H9 (cell line): Measurements from ENCODE around the gene CLEC20A. TPM values are rescaled to one million over a fixed set of nuclear protein-coding genes. Genes with fewer than 3 reads are reported as not detected.

Experiments used
- DNase-seq: peaks from one replicate; pipeline ENCODE4 v3.0.0-alpha.2; 2017
- H2AFZ ChIP-seq: one replicate; pipeline ENCODE4 v1.6.1; 2013; ENCODE audit warnings: mild to moderate bottlenecking, low read length, control low read depth, moderate library complexity
- H2AK5ac ChIP-seq: 2 replicates; pipeline ENCODE4 v1.6.1; 2013; ENCODE audit warnings: low read length, control low read depth, mixed read lengths; ENCODE audit not compliant: insufficient read length
- H2BK120ac ChIP-seq: one replicate; pipeline ENCODE4 v1.6.1; 2013; ENCODE audit warnings: low read depth, mild to moderate bottlenecking, low read length, control low read depth, inconsistent platforms; ENCODE audit not compliant: poor library complexity, severe bottlenecking
- H2BK12ac ChIP-seq: 2 replicates; pipeline ENCODE4 v1.6.1; 2013; ENCODE audit warnings: low read length, control low read depth, mixed read lengths, low read depth; ENCODE audit not compliant: insufficient read length
- H2BK15ac ChIP-seq: 2 replicates; pipeline ENCODE4 v1.6.1; 2013; ENCODE audit warnings: low read depth, low read length, control low read depth
- H2BK20ac ChIP-seq: one replicate; pipeline ENCODE4 v1.6.1; 2013; ENCODE audit warnings: low read depth, mild to moderate bottlenecking, low read length, control low read depth, inconsistent platforms; ENCODE audit not compliant: poor library complexity, severe bottlenecking
- H2BK5ac ChIP-seq: 2 replicates; pipeline ENCODE4 v1.6.1; 2013; ENCODE audit warnings: low read length, control low read depth, mixed read lengths; ENCODE audit not compliant: insufficient read length
- H3K14ac ChIP-seq: 2 replicates; pipeline ENCODE4 v1.6.1; 2013; ENCODE audit warnings: low read length, control low read depth; ENCODE audit not compliant: insufficient read depth
- H3K18ac ChIP-seq: 2 replicates; pipeline ENCODE4 v1.6.1; 2013; ENCODE audit warnings: low read depth, mild to moderate bottlenecking, mixed read lengths, low read length, control low read depth; ENCODE audit not compliant: insufficient read length
- H3K23ac ChIP-seq: 2 replicates; pipeline ENCODE4 v1.6.1; 2013; ENCODE audit warnings: low read length, control low read depth, mixed read lengths, low read depth; ENCODE audit not compliant: insufficient read length
- H3K23me2 ChIP-seq: 2 replicates; pipeline ENCODE4 v1.6.1; 2013; ENCODE audit warnings: low read depth, mild to moderate bottlenecking, mixed read lengths, low read length, control low read depth; ENCODE audit not compliant: insufficient read length, poor library complexity, severe bottlenecking
- H3K27ac ChIP-seq: 2 replicates; pipeline ENCODE4 v1.5.1; 2013; ENCODE audit warnings: low read length, control low read depth, mixed read lengths, low read depth; ENCODE audit not compliant: insufficient read length
- H3K27me3 ChIP-seq: 2 replicates; pipeline ENCODE4 v1.6.1; 2013; ENCODE audit warnings: low read length, control low read depth, inconsistent platforms; ENCODE audit not compliant: insufficient read depth
- H3K4ac ChIP-seq: 2 replicates; pipeline ENCODE4 v1.6.1; 2013; ENCODE audit warnings: low read depth, mild to moderate bottlenecking, control low read depth, inconsistent platforms, low read length, moderate library complexity
- H3K4me1 ChIP-seq: 2 replicates; pipeline ENCODE4 v1.6.1; 2013; ENCODE audit warnings: low read length, control low read depth, inconsistent platforms; ENCODE audit not compliant: insufficient read depth
- H3K4me2 ChIP-seq: 2 replicates; pipeline ENCODE4 v1.6.1; 2013; ENCODE audit warnings: low read length, control low read depth, mixed read lengths; ENCODE audit not compliant: insufficient read length, insufficient read depth
- H3K56ac ChIP-seq: 2 replicates; pipeline ENCODE4 v1.6.1; 2013; ENCODE audit warnings: low read depth, mild to moderate bottlenecking, mixed read lengths, low read length, control low read depth; ENCODE audit not compliant: insufficient read length
- H3K79me1 ChIP-seq: 2 replicates; pipeline ENCODE4 v1.6.1; 2013; ENCODE audit warnings: low read depth, mild to moderate bottlenecking, moderate library complexity, low read length, control low read depth, inconsistent platforms; ENCODE audit not compliant: insufficient read depth, poor library complexity, severe bottlenecking
- H3K79me2 ChIP-seq: 2 replicates; pipeline ENCODE4 v1.6.1; 2013; ENCODE audit warnings: low read length, control low read depth, inconsistent platforms; ENCODE audit not compliant: insufficient read depth
- H3K9ac ChIP-seq: 2 replicates; pipeline ENCODE4 v1.6.1; 2013; ENCODE audit warnings: low read length, control low read depth, mixed read lengths; ENCODE audit not compliant: insufficient read length; ENCODE audit errors: extremely low read depth
- H3K9me3 ChIP-seq: one replicate; pipeline ENCODE4 v1.6.1; 2013; ENCODE audit warnings: low read depth, low read length, inconsistent platforms; ENCODE audit not compliant: control insufficient read depth
- H3T11ph ChIP-seq: one replicate; pipeline ENCODE4 v1.6.1; 2013; ENCODE audit warnings: mild to moderate bottlenecking, low read length, control low read depth, inconsistent platforms
- H4K20me1 ChIP-seq: one replicate; pipeline ENCODE4 v1.6.1; 2013; ENCODE audit not compliant: control insufficient read depth, insufficient read length, insufficient read depth
- H4K5ac ChIP-seq: 2 replicates; pipeline ENCODE4 v1.6.1; 2013; ENCODE audit warnings: low read depth, mild to moderate bottlenecking, mixed read lengths, low read length, control low read depth; ENCODE audit not compliant: insufficient read length
- H4K8ac ChIP-seq: replicated peaks from 2 replicates; pipeline ENCODE4 v1.6.1; 2013; ENCODE audit warnings: low read length, control low read depth, mixed read lengths, low read depth; ENCODE audit not compliant: insufficient read length
- H4K91ac ChIP-seq: 2 replicates; pipeline ENCODE4 v1.6.1; 2013; ENCODE audit warnings: low read depth, mild to moderate bottlenecking, moderate library complexity, mixed read lengths, low read length, control low read depth; ENCODE audit not compliant: insufficient read length
- H3K27ac Mint-ChIP-seq, 3 experiments: 2 replicates in 2 of 3; 3 replicates in 1 of 3; pipeline ENCODE4 v1.8.0; 2020 to 2021; ENCODE audit warnings: mixed read lengths in 3 of 3, mild to moderate bottlenecking in 1 of 3, moderate library complexity in 1 of 3
- H3K27me3 Mint-ChIP-seq: 2 replicates; pipeline ENCODE4 v1.8.0; 2021; ENCODE audit warnings: low read depth, mild to moderate bottlenecking, moderate library complexity, mixed read lengths
- H3K36me3 Mint-ChIP-seq, 3 experiments: 2 replicates in 2 of 3; 3 replicates in 1 of 3; pipeline ENCODE4 v1.8.0; 2020 to 2021; ENCODE audit warnings: low read depth in 3 of 3, mixed read lengths in 3 of 3; ENCODE audit not compliant: insufficient read depth in 1 of 3
- H3K4me1 Mint-ChIP-seq, 2 experiments: 2 replicates each; pipeline ENCODE4 v1.8.0; 2020; ENCODE audit warnings: mixed read lengths in 2 of 2
- H3K4me3 Mint-ChIP-seq, 2 experiments: 2 replicates in 1 of 2; 3 replicates in 1 of 2; pipeline ENCODE4 v1.8.0; 2020 to 2021; ENCODE audit warnings: mild to moderate bottlenecking in 2 of 2, mixed read lengths in 2 of 2, moderate library complexity in 1 of 2
- H3K9me3 Mint-ChIP-seq, 2 experiments: 2 replicates in 1 of 2; 3 replicates in 1 of 2; pipeline ENCODE4 v1.8.0; 2020; ENCODE audit warnings: mild to moderate bottlenecking in 2 of 2, mixed read lengths in 2 of 2, moderate library complexity in 1 of 2
- WGBS: extraction: QIAGEN DNeasy Blood & Tissue Kit; methylation state at CpG from one replicate; pipeline ENCODE4 v1.1.7; 2013; ENCODE audit warnings: missing lambda C conversion rate, low lambda C conversion rate, mixed read lengths; ENCODE audit not compliant: insufficient read length; ENCODE audit errors: extremely low coverage; 5-methylcytosine and 5-hydroxymethylcytosine counted together
- total RNA-seq: library from RNA; stranded (reverse); gene quantifications from 2 replicates; pipeline ENCODE4 v1.2.1, GENCODE V29; 2021
- TF ChIP-seq, protein P1 (sequence below): fragments of 200-600 bp; sonication (generic); conservative IDR thresholded peaks from 3 replicates; pipeline ENCODE4 v1.8.0; 2021; ENCODE audit warnings: antibody characterized with exemption, mild to moderate bottlenecking

Gene CLEC20A
- total RNA-seq, 1 experiment from 2014 or later, result not detected

DNA sequence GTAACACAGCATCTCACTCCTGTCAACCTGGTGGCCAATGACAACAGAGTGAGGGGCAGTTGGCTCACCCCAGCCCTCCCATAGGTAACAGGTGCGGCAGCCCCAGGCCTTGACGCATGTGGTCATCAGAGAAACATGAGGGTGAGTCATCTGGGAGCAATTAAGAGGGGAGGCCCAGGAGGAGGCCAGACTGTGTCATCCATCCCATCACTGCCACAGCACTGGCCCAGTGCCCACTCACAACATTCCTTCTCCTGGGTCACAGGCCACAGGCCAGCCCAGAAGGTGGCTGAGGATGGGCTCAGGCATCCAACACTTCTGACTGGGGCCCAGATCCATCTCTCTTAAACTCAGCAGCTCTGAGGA lies 33.3 kb upstream of the CLEC20A start:
- Histone ChIP-seq H3K23ac (no peak overlapping the region), H3T11ph (no peak overlapping the region), H2BK12ac (no peak overlapping the region), H3K27me3 (no peaks in the 10 kb centered on the region), H4K20me1 (no peaks in the 10 kb centered on the region), H3K79me1 (no peaks in the 10 kb centered on the region), H2AK5ac (no peak overlapping the region), H3K27ac (no peak overlapping the region), H4K91ac (no peak overlapping the region), H2AFZ (no peak overlapping the region), H3K23me2 (peaks cover 2% of the 10 kb centered on the region), H2BK15ac (no peak overlapping the region), H3K14ac (no peak overlapping the region), H3K4me1 (no peaks in the 10 kb centered on the region), H3K9me3 (no peaks in the 10 kb centered on the region), H3K18ac (no peak overlapping the region), H4K5ac (no peak overlapping the region), H2BK5ac (no peak overlapping the region), H2BK20ac (no peak overlapping the region), H3K56ac (no peak overlapping the region), H3K4ac (no peak overlapping the region), H2BK120ac (no peak overlapping the region), H4K8ac (no peak overlapping the region), H3K9ac (no peak overlapping the region), H3K79me2 (no peaks in the 10 kb centered on the region), H3K4me2 (no peak overlapping the region)
- H3K4me3 Mint-ChIP-seq, result no peak overlapping the region
- H3K4me1 Mint-ChIP-seq, result peaks cover 0 to 5% of the 10 kb centered on the region in 2 experiments; a peak in 2 of 4 replicates
- H3K27ac Mint-ChIP-seq, result no peak overlapping the region
- no peaks in the 10 kb centered on the region for H3K9me3 Mint-ChIP-seq
- no peaks in the 10 kb centered on the region; the same call in none of the 2 replicates for H3K27me3 Mint-ChIP-seq
- WGBS, result no CpG with 5 or more reads among the region's 2 CpGs
- TF ChIP-seq, protein P1, sequence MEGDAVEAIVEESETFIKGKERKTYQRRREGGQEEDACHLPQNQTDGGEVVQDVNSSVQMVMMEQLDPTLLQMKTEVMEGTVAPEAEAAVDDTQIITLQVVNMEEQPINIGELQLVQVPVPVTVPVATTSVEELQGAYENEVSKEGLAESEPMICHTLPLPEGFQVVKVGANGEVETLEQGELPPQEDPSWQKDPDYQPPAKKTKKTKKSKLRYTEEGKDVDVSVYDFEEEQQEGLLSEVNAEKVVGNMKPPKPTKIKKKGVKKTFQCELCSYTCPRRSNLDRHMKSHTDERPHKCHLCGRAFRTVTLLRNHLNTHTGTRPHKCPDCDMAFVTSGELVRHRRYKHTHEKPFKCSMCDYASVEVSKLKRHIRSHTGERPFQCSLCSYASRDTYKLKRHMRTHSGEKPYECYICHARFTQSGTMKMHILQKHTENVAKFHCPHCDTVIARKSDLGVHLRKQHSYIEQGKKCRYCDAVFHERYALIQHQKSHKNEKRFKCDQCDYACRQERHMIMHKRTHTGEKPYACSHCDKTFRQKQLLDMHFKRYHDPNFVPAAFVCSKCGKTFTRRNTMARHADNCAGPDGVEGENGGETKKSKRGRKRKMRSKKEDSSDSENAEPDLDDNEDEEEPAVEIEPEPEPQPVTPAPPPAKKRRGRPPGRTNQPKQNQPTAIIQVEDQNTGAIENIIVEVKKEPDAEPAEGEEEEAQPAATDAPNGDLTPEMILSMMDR, result no peak
- H3K36me3 Mint-ChIP-seq, result no peaks in the 10 kb centered on the region
- DNase-seq, result no peak
